Left renal pelvis (tissue), 4 donors: Measurements from ENCODE around the gene ALDH9A1. TPM values are rescaled to one million over a fixed set of nuclear protein-coding genes. Genes with fewer than 3 reads are reported as not detected.
"Not testable (repeated sequence)": the region's sequence is repeated elsewhere in the genome, so short reads cannot be mapped to it uniquely, and the experiment has no call there.

Source experiments
- DNase-seq, 4 donors: peaks; one replicate each; pipeline ENCODE4 v3.0.0-alpha.2; 2013; ENCODE audit warnings: low read depth in 4 of 4, low spot score in 3 of 4
- polyA plus RNA-seq, 4 donors: library from polyadenylated mRNA; unstranded; fragments of 120-200 nt; gene quantifications; one replicate each; pipeline ENCODE4 v1.2.1, GENCODE V29; 2013; ENCODE audit not compliant: insufficient read length in 4 of 4

ALDH9A1 gene
- polyA plus RNA-seq, 4 donors = 73.9 to 134 (median 108) TPM

- no peak for DNase-seq
These were observed 50.4 kb downstream of the ALDH9A1 start for GRCh38 chr1:165647970-165648369.

- DNase-seq = no peak
These were observed 50.8 kb downstream of the ALDH9A1 start for GRCh38 chr1:165647517-165647916.

GRCh38 chr1:165645654-165646366 lies 52.6 kb downstream of the ALDH9A1 start:
- DNase-seq = no peak

DNA sequence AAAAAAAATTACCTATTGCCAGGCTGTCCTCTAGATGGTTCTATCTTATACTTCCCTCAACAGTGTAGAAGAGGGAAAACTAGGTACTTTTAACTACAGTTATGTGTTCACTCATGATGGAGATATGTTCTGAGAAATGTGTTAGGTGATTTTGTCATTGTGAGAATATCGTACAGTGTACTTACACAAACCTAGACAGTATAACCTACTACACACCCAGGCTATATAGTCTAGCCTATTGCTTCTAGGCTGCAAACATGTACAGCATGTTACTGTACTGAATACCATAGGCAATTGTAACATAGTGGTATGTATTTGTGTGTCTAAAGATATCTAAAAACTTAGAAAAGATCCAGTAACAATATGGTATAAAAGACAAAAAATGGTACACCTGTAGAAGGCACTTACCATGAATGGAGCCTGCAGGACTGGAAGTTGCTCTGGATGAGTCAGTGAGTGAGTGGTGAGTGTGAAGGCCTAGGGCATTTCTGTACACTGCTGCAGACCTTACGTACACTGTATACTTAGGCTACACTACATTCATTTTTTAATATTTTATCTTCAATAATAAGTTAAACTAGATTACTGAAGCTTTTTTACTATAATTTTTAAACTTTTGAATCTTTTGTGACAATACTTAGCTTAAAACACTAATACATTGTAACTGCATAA lies 54.2 kb downstream of the ALDH9A1 start:
- DNase-seq = no peak

GRCh38 chr1:165641231-165641987 lies 57.0 kb downstream of the ALDH9A1 start:
- DNase-seq = no peak

DNA sequence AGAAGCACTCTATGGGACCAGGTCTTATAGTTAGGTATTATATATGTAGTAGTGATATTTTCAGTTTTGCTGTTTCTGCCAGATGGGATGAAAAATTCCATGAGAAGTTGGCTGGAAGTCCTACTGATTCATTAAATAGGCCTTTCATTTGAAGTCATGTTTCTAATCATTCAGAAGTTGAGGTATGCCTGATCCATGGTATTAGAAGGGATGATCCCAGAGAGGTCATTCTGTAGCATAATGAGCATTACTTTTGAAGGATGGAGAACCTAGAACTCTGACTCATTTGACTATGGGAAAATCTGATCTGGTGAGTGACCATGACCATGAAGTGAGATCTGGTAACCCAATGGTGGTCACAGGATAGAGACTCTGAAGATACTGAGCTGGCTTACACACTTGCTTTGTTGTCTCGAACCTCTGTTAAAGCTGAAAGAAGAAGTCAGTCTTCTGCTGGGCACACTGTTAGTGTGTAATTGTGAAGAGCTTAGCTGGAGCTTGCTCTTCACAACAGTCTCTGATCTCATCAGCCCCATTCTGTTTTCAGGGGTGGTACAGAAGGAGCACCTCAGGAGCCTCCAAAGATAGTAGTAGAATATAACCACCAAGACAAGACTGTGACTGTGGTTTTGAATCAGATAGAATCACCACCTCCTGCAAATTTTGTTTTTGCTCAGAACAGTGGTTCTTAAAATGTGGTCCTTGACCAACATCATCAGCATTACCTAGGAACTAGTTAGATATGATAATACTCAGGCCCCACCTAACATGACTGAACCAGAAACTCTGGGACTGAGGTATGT lies 58.3 kb downstream of the ALDH9A1 start:
- no peak for DNase-seq

DNA sequence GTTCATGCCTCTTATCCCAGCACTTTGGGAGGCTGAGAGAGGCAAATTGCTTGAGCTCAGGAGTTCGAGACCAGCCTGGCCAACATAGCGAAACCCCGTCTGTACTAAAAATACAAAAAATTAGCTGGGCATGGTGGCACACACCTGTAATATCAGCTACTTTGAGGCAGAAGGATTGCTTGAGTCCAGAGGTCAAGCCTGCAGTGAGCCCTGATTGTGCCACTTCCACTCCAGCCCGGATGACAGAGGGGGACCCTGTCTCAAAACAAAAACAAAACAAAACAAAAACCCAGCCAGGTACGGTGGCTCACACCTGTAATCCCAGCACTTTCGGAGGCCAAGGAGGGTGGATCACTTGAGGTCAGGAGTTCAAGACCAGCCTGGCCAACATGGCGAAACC lies 60.2 kb downstream of the ALDH9A1 start:
- not testable (repeated sequence) for DNase-seq

GRCh38 chr1:165637427-165637826 lies 60.9 kb downstream of the ALDH9A1 start:
- no peak for DNase-seq

DNA sequence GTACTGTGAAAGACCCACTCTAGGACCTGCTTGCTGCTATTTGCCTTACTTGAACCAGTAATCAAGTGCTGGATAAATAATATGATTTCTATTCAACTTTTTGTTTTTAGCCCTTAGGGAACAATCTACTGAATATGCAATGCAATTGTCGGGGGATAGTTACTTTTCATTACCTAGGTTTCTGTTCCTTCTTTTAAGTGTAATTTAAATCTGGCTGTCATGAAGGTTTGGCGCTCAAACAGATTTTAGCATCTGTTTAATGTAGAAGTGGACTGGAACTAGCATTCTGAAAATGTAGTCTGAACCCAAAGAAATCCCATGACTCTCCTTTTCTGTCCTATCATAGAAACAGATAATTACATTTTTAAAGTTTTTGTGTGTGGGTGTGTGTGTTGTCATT lies 62.5 kb downstream of the ALDH9A1 start:
- no peak for DNase-seq

- no peak for DNase-seq
These were observed 63.0 kb downstream of the ALDH9A1 start for GRCh38 chr1:165635329-165635728.

DNA sequence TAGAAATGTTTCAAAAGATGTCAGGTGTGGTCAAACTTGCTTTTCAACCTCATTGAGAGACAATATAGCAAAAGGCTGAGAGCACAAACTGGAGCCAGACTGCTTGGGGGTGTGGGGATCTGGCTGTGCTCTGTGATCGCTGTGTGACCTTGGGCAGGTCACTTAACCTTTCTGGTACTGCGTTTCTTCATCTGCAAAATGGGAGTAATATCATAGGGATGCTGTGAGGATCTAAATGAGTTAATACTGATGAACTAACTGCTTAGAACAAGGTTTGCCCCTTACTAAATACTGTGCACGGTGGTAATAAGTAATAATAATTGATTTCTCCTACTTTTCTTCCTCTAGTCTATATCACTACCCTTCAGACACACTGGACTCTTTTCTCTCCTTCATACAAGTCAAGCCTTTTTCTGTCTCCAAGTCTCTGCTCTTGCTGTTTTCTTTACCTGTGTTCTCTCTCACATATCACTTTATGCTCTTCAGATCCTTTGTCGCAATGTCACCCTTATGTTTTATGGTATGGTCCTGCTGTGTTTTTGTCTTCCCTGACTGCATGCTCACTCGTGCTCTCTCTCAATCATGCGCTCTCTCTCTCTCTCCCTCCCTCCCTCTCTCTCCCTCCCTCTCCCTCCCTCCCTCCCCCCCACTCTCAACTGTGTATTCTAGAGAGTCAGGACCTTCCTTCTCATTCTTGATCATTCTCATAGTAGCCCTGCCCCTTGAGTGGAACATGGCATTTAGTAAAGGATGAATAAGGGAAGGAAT lies 64.0 kb downstream of the ALDH9A1 start:
- DNase-seq = no peak

DNA sequence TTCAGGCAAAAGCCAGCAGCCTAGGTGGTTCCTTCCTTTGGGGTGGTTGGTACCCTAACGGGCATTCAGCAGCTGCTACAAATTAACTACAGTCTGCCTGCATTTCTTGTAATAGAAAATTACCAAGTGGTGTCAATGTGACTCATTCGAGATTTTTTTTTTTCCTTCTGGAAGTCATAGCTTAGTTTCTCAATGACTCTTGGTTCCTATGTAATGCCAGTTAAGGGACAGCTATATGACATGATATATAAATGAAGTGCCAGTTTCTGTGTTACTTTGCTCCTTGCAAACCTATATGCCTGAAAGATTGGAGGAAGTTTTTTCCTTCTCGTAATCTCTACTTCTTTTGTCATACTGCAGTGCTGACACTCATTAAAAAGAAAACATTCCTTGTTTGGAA lies 64.7 kb downstream of the ALDH9A1 start:
- no peak for DNase-seq

DNA sequence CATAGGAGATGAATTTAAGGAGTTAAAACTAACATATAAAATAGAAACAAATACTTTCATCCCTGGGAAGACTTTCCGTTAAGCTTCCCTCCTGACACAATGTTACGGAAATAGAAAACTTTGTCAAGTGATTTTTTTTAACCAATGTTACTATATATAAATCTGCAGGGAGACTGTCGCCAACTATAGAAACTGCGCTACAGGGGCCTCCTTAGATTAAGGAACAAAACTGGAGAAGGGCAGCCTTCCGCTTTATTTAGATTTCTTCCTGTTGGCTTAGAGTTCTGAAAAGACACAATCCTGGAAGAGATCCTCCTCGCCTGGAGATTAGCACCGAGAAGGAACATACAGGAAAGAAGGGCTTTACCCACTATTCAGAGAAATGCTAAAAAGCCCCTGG lies 65.9 kb downstream of the ALDH9A1 start:
- no peak for DNase-seq

DNA sequence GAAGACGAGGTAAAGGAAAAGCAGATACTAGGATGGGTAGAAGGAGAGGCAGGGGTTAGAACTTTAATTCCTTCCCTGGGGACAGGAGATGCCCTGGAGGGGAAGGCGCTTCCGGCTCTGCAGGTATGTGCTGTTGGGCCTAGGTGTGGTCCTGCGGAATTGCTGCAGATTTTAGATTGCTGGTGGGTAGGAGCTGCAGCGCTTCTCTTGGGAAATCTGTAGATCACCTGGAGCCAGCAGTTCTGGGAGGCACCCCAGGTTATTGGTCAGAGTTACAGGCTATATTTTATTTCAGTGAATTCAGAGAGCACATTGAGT lies 66.3 kb downstream of the ALDH9A1 start:
- DNase-seq = no peak

DNA sequence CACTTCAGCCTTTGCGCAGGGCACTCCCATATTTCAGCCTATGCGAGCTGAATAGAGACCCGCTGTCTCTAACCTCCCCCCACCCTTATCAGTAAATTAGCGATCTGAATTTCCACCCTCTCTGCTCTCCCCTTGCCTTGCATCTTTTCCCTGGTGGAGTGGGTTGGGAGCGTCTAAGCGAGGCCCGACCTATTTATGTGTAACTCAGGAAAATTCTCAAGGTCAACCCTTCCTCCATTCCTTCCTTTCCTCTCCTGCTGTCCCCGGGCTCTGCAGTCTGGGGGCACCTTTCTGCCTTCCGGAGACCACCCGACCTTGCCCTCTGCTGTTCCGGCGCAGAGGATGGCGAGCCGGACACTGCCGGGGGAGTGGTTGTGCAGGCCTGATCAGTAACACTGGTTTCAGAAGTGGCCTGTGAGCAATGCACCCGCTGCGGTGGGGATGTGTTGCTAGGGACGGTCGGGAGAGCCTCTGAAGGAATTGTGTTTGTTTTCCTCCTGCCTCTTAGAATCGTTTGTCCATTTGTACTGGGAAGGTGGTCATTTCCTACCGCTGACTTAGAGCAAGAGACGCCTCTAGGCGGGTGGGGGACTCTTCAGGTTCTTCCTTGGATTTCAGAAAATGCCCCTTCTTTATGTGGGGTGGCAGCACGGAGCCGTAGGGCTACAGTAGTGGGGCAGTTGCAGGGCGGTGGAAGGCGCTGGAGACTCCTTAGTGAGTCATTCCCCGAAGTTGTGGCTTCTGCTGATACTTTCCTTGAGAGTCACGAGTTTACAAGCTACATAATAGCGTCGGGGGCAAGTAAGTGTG lies 66.8 kb downstream of the ALDH9A1 start:
- peak in 1 of 4 donors; percentile 43 for DNase-seq

DNA sequence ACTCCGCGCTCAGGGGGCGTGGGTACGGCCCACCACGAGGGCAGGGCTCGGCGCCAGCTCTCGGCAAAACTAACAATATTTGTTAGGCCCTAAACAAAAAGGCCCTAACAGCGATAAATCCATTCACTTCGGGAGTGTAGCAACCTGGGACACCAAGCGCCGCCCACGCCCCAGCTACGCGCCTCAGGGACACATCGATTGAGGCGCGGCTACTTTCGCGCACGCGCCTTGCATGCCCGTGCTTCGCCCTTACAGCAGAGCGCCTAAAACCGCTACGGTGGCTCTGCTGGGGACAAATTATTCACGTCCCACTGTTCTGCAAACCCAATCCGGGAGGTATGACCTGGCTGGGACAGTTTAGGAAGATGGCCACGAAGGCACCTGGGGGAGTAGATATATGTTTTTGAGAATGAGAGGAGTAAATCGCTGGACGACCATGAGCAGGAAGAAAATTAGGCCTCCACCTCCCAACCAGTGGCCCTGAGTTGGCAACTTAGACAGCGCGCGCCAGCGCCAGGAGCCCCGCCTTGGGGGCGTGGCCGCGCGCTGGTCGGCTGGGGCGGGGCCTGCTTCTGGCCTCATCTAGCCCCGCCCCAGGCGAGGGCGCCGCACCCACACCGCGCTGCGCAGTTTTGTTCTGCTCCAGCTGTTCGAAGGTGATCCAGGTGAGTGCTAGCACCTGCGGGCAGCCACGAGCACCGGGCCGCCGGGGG lies 67.6 kb downstream of the ALDH9A1 start, which contains the start of gene MGST3:
Gene MGST3, plus strand, starts transcription at position 606 of the 713 bp plus-strand sequence. CDS start 18,614 bp downstream, outside the sequence.
- DNase-seq = peak; percentile 91 to 97 (median 96)

DNA sequence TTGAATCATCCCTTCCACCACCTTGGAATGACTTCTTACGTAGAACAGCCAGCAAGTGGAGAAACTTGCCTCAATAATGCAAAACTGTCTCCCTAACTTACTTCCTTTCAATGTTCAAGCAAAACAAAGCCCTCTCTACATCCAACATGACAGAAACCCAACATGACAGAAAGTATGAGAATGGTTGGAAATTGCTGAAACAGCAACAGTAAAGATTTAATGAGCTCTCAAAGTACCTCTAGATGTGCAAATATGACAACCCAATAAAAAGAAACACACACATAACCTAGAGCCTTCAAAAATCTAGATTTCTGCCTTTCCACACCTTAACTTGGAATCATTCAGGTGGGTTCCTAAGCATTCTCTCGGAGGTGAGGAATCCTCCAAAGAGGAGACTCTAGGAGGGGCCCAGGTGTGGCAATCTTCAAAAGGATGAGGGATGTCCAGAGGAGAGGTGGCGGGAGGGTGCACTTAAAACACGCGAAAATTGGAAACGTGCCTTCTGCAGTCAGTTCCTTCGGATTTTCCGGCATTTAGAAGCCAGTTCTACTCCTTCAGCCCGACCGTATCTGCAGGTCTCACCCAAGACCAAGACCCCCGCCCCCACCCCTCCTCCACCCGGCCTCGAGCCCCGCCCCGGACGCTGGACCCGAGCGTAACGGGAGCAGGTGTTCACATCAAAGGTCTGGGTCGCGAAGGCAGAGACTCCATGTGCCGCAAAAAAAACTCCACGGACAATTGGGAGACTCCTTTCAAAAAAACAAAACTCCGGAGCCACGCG lies 68.3 kb downstream of the ALDH9A1 start:
- no peak for DNase-seq

GRCh38 chr1:165629151-165629550 lies 69.2 kb downstream of the ALDH9A1 start:
- no peak for DNase-seq
